HG02885 (cell line): ENCODE measurements around the gene APBB1IP.
A peak's percentile ranks its signal among the peaks of the same experiment; 100 is the strongest.
"Not testable (repeated sequence)": the region's sequence is repeated elsewhere in the genome, so short reads cannot be mapped to it uniquely, and the experiment has no call there.

Experiments used
- ATAC-seq: cut with Tn5 transposase; IDR thresholded peaks from one replicate; pipeline ENCODE4 v1.9.1; 2021; ENCODE audit warnings: mild to moderate bottlenecking; ENCODE audit not compliant: unreplicated experiment, poor library complexity

Gene APBB1IP

GRCh38 chr10:26502986-26503385, 64.8 kb downstream of the APBB1IP start:
- no peak for ATAC-seq

DNA sequence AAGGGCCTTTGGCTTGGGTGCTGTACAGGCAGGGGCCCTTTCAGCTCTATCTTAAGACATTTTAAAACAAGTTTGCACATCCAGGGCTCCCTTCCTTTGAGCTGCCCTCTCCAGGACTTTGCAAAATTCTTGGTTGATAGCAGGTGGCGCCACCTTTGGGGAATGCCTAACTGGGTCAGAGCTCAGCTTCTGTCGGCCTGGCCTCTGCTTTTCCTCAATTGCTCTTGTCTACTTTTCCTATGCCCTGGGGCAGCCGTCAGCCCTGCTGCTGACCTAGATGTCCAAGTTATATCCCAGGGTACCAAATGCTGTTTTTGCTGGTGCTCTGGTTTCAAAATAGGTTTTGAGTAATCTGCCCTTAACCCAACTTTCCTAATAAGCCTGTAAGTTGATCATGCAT, 65.8 kb downstream of the APBB1IP start:
- no peak for ATAC-seq

DNA sequence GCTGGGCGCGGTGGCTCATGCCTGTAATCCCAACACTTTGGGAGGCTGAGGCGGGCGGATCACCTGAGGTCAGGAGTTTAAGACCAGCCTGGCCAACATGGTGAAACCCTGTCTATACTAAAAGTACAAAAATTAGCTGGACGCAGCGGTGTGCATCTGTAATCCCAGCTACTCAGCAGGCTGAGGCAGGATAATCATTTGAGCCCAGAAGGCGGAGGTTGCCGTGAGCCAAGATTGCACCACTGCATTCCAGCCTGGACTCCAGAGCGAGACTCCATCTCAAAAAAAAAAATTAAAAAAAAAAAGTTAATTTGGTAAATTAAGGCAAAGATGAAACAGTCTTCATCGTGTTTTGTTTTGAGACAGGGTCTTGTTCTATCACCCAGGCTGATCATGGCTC, 66.3 kb downstream of the APBB1IP start:
- not testable (repeated sequence) for ATAC-seq

- no peak for ATAC-seq
Observed at GRCh38 chr10:26505491-26505890, 67.3 kb downstream of the APBB1IP start.

DNA sequence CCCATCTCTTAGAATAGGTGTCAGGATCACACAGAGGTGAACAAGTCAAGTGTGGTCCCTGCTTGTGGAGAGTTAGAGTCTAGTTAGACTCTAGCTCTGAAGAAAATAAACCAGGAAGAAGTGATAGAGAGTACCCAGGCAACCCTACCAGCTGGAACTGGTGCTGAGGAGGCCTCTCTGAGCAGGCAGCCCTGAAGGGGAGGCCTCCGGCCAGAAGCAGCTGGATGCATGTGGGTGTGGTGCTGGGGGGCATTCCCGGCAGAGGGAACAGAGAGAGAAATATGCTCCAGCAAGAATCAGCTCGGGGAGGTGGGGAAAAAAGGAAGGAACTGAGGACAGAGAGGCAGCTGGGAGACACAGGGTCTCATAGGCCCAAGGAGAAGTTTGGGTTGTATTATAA, 68.6 kb downstream of the APBB1IP start:
- ATAC-seq: no peak

DNA sequence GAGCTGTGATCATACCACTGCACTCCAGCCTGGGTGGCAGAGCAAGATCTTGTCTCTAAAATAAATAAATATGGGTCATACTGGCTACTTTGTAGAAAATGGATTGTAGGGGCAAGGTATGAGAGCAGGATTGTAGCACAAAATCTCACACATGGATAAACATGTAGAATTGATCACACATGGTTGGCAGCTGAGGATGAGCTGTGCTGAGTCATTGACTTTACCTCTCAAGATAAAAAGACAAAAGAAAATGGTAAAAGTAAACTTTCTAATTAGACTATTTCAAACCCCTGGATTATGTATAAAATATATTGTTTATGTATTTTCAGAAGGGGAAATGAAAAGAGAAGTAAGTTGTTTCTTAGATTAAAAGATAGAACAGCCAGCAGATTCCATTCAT, 69.3 kb downstream of the APBB1IP start:
- ATAC-seq: no peak

DNA sequence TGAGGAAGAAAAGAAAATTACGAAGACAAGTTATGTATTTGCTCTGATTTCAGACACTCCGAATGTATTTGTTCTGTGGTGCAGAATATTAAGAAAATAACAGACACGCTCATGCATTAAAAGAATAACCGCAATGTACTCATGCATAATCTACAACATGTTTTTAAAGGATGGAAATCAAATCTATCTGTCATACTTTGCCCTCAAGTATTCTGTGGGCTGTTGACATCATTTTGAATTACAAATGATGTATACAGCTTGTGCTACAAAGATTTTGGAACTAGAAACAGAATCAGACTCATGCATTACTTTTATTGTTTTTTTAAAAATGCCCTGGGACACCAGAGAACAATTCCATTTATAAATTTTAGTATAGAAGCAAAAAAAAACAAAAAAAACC, 69.9 kb downstream of the APBB1IP start:
- ATAC-seq: no peak

DNA sequence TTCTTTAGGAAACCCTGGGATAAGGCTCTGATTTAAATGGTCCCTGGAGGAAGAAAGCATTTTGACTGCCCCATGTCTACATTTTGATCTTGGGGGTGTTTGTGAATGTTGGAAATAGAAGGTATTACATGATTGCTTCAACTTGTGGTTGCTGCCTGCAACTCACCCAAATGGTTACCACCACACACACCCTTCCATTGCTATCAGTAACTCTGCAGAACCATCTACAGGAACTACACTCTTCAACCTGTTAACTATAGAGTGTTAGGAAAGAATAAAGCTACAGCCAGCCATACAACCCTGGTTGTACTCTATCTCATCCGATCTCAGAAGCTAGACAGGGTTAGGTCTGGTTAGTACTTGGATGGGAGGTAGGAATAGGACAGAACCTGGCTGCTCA, 71.2 kb downstream of the APBB1IP start:
- ATAC-seq: no peak

DNA sequence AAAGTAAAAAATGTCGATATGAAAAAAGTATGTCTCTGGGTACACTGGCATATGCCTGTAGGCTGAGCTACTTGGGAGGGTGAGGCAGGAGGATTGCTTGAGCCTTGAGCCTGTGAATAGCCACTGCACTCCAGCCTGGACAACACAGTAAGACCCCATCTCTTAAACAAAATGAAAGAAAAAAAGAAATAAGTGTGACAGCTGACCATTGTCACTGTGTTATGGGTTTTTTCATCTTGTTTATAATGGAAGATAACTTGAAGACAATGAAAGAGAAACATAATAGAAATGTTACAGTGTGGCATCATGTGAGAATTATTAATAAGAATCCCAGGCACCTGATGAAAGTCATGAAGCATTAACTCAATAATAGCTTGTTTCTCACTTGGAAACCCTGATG, 75.0 kb downstream of the APBB1IP start:
- no peak for ATAC-seq

- ATAC-seq: no peak
Observed at GRCh38 chr10:26516540-26517101, 78.5 kb downstream of the APBB1IP start.

DNA sequence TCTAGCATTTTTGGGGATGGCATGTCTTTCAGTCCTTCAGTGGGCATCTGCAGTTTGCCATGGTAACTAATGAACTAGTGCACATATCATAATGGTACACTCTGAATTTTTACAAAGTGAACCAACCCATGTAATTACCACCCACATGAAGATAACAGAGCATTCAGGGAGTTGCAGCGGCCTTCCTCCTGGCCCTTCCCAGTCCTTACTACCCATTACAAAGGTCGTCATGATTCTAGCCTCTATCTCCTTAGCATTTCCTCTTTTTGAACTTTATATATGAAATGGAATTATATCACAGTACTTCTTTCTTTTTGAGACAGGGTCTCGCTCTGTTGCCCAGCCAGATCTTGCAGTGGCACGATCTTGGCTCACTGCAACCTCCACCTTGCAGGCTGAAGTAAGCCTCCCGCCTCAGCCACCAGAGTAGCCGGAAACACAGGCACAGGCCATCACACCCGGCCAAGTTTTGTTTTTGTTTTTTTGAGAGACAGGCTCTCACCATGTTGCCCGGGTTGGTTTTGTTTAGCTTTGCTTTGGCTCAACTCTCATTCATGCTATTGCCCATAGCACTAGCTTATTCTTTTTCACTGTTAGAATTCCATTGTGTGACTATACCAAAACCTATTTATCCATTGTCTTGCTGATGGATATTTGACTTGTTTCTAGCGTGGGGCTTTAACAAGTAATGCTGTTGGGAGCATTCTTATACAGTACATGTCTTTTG, 79.2 kb downstream of the APBB1IP start:
- ATAC-seq: no peak

- no peak for ATAC-seq
Observed at GRCh38 chr10:26519803-26520202, 81.7 kb downstream of the APBB1IP start.

- no peak for ATAC-seq
Observed at GRCh38 chr10:26520575-26520974, 82.4 kb downstream of the APBB1IP start.

DNA sequence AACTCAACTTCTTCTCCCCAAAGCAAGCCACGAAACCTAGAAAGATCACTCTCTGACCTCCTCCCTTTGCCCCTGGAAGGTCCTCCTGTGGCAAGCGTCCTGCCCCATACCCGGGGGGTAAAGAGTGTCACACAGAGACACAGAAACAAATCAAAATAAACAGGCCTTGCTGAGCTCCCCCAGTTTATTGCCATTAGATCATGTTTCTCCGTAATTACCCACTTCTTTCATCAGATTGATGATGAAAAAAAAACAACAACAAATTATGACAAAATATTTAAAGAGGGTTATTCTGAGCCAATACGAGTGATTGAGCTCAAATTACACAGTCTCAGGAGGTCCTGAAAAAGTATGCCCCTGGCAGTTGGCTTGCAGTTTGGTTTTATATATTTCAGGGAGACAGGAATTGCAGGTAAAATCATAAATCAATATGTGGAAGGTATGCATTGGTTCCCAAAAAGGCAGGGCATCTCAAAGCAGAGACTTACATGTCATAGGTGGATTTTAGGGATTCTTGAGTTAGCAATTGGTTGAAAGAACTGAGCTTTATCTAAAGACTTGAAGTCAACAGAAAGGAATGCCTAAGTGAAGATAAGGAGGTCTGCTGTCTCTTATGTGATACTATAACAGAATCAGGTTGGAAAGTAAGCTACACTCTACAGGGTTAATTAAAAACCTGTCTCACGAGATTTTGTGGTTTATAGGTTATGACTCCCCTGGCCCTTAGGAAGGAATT, 86.2 kb downstream of the APBB1IP start:
- ATAC-seq: no peak

- no peak for ATAC-seq
Observed at GRCh38 chr10:26525586-26525985, 87.4 kb downstream of the APBB1IP start.

DNA sequence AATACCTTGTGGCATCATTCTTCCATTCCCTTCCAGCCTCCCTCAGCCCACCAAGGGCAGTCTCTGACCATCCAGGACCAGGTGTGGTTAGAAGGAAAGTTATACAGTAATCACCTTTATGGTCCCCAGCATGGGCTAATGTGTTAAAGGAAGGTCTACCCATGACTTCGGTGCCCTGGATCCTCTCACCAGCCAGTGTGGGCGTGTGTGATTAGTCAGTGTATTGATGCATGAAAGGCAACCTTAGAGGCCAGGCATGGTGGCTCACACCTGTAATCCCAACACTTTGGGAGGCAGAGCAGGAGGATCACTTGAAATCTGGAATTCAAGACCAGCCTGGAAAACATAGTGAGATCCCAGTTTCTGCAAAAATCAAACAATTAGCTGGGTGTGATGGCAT, 88.9 kb downstream of the APBB1IP start:
- no peak for ATAC-seq

GRCh38 chr10:26528048-26528447, 89.9 kb downstream of the APBB1IP start:
- no peak for ATAC-seq

DNA sequence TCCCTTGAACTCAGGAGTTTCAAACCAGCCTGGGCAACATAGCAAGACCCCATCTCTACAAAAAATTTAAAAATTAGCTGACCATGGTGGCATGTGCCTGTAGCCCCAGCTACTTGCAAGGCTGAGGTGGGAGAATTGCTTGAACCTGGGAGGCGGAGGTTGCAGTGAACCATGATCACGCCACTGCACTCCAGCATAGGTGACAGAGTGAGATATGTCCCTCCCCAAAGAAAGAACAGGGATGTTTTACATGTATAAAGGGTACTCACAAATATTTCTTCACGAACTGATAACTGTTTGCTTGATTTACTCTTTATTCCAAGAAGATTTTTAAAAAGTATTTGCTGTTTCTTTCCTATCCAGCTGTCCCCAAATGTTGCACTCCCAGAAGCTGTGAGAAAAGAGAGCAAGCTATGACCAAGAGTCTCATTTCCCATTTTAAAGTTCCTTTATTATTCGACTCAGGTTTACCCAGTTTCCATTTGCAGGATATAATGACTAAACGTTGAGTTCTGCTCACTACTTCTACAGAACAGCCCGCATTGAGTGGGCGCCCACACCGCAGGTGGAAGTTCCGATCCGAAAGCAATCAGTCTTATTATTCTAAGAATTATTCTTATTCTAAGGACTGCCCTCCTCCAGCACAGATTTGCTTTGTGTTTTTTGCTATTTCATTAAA, 90.7 kb downstream of the APBB1IP start:
- ATAC-seq: peak; percentile 87

- ATAC-seq: no peak
Observed at GRCh38 chr10:26534384-26534783, 96.2 kb downstream of the APBB1IP start.

- ATAC-seq: no peak
Observed at GRCh38 chr10:26540601-26541000, 102.5 kb downstream of the APBB1IP start.
